ENCODE data around the gene PSENEN. TPM values are rescaled to one million over a fixed set of nuclear protein-coding genes. Genes with fewer than 3 reads are reported as not detected.
A peak's percentile ranks its signal among the peaks of the same experiment; 100 is the strongest.

Gene PSENEN
- total and polyA plus RNA-seq, 2 experiments from 2014 or later, result 20.6 to 175 TPM

DNA sequence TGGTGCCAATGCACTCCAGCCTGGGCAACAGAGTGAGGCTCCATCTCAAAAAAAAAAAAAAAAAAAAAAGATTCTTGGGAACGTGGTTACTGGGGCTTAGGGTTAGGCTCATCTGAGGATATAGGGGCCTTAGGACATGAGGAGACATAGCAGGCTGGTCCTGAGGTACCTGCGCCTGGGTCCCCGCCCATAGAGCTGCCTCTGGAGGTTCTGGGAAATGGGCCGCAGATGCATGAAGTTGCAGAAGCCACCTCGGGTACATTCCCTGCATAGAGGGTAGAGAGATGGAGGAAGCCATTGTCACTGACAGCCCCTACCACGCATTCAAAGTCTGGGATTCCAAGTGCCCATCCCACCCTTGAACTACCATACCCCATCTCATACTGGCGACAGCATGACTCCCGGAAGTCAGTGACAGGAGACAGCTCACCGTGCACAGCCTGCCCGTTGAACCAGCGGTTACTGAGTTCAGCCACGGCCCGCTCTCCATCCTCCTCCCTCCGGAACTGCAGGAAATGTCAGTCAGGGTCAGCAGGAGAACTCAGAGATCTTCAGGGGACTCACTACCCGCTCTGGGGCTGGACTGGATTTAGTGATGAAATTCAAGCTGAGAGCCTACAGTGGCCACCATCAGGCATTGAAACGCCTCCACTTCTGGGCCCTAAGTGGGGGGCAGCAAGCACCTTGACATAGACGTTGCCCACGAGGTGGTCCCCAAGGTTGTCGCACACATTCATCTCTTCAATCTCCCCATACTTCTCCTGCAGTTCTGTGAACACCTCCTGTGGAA lies 1.6 kb upstream of the PSENEN start:
- no peaks in the 10 kb centered on the region for H3K36me3 ChIP-seq (ENCODE audit: insufficient read depth)
- peaks cover 7% of the 10 kb centered on the region for H3K36me3 Mint-ChIP-seq (ENCODE audit: low read depth)
- ATAC-seq (no peak), DNase-seq (ENCODE audit: low spot score) (no peak)
- H3K27me3 Mint-ChIP-seq (ENCODE audit: insufficient read depth, low read depth, poor library complexity), result peaks cover 5% of the 10 kb centered on the region
- peak overlapping the region; percentile 100 for H3K27ac Mint-ChIP-seq
- peaks cover 22% of the 10 kb centered on the region for H3K4me1 Mint-ChIP-seq
- no peak for TF ChIP-seq STAT1 (IDR thresholded peaks at IDR 0.05; ENCODE audit: unreplicated experiment)
- TF ChIP-seq, protein P1, sequence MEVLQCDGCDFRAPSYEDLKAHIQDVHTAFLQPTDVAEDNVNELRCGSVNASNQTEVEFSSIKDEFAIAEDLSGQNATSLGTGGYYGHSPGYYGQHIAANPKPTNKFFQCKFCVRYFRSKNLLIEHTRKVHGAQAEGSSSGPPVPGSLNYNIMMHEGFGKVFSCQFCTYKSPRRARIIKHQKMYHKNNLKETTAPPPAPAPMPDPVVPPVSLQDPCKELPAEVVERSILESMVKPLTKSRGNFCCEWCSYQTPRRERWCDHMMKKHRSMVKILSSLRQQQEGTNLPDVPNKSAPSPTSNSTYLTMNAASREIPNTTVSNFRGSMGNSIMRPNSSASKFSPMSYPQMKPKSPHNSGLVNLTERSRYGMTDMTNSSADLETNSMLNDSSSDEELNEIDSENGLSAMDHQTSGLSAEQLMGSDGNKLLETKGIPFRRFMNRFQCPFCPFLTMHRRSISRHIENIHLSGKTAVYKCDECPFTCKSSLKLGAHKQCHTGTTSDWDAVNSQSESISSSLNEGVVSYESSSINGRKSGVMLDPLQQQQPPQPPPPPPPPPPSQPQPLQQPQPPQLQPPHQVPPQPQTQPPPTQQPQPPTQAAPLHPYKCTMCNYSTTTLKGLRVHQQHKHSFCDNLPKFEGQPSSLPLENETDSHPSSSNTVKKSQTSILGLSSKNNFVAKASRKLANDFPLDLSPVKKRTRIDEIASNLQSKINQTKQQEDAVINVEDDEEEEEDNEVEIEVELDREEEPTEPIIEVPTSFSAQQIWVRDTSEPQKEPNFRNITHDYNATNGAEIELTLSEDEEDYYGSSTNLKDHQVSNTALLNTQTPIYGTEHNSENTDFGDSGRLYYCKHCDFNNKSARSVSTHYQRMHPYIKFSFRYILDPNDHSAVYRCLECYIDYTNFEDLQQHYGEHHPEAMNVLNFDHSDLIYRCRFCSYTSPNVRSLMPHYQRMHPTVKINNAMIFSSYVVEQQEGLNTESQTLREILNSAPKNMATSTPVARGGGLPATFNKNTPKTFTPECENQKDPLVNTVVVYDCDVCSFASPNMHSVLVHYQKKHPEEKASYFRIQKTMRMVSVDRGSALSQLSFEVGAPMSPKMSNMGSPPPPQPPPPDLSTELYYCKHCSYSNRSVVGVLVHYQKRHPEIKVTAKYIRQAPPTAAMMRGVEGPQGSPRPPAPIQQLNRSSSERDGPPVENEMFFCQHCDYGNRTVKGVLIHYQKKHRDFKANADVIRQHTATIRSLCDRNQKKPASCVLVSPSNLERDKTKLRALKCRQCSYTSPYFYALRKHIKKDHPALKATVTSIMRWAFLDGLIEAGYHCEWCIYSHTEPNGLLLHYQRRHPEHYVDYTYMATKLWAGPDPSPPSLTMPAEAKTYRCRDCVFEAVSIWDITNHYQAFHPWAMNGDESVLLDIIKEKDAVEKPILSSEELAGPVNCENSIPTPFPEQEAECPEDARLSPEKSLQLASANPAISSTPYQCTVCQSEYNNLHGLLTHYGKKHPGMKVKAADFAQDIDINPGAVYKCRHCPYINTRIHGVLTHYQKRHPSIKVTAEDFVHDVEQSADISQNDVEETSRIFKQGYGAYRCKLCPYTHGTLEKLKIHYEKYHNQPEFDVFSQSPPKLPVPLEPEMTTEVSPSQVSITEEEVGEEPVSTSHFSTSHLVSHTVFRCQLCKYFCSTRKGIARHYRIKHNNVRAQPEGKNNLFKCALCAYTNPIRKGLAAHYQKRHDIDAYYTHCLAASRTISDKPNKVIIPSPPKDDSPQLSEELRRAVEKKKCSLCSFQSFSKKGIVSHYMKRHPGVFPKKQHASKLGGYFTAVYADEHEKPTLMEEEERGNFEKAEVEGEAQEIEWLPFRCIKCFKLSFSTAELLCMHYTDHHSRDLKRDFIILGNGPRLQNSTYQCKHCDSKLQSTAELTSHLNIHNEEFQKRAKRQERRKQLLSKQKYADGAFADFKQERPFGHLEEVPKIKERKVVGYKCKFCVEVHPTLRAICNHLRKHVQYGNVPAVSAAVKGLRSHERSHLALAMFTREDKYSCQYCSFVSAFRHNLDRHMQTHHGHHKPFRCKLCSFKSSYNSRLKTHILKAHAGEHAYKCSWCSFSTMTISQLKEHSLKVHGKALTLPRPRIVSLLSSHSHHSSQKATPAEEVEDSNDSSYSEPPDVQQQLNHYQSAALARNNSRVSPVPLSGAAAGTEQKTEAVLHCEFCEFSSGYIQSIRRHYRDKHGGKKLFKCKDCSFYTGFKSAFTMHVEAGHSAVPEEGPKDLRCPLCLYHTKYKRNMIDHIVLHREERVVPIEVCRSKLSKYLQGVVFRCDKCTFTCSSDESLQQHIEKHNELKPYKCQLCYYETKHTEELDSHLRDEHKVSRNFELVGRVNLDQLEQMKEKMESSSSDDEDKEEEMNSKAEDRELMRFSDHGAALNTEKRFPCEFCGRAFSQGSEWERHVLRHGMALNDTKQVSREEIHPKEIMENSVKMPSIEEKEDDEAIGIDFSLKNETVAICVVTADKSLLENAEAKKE (CRISPR knock-in tag; IDR thresholded peaks at IDR 0.05), result no peak
- no peak for TF ChIP-seq POLR2AphosphoS5 (IDR thresholded peaks at IDR 0.05; ENCODE audit: low read depth)
- no peak for TF ChIP-seq ETS1 (IDR thresholded peaks at IDR 0.05)
- TF ChIP-seq NANOG (IDR thresholded peaks at IDR 0.05; ENCODE audit: borderline replicate concordance), result no peak
- TF ChIP-seq CREB1 (CRISPR knock-in tag; IDR thresholded peaks at IDR 0.05; ENCODE audit: low read depth), result no peak
- no peak for TF ChIP-seq REST (IDR thresholded peaks at IDR 0.05; ENCODE audit: unreplicated experiment)
- TF ChIP-seq EZH2 (IDR thresholded peaks at IDR 0.05; ENCODE audit: low read depth, unreplicated experiment), result no peak
- TF ChIP-seq EZH2phosphoT487 (IDR thresholded peaks at IDR 0.05; ENCODE audit: unreplicated experiment), result no peak
- H3K4me3 Mint-ChIP-seq, result peak overlapping the region; percentile 97
- 0 out of 2 replicates have a peak overlapping the region, but pooled peaks have one; percentile 14 for H3K27ac ChIP-seq (ENCODE audit: low read depth)
- H3K27me3 ChIP-seq (ENCODE audit: insufficient read depth), result no peaks in the 10 kb centered on the region
- no peak overlapping the region for H2AFZ ChIP-seq
- H3K9me2 ChIP-seq (ENCODE audit: insufficient read depth), result no peaks in the 10 kb centered on the region
- H3F3A ChIP-seq (replicated peaks; ENCODE audit: low read depth), result peaks cover 10% of the 10 kb centered on the region
- H3K79me2 ChIP-seq (replicated peaks; ENCODE audit: insufficient read depth), result peaks cover 14% of the 10 kb centered on the region
- H3K4me3 ChIP-seq, result peak overlapping the region; percentile 76; the same call in 1 of the 2 replicates
- peak overlapping the region; percentile 75 for H3K4me2 ChIP-seq
- H3K9me3 Mint-ChIP-seq, result no peaks in the 10 kb centered on the region; the same call in 2 of the 3 replicates
- H3K4me1 ChIP-seq (ENCODE audit: insufficient read depth), result peaks cover 15% of the 10 kb centered on the region; the same call in 1 of the 2 replicates
- no peaks in the 10 kb centered on the region for H4K20me1 ChIP-seq (replicated peaks; ENCODE audit: insufficient read depth)

All from GM23338 (cell line).